ENCODE results near the gene CALCOCO2.
"Not testable (repeated sequence)": the region's sequence is repeated elsewhere in the genome, so short reads cannot be mapped to it uniquely, and the experiment has no call there.

The CALCOCO2 gene

GRCh38 chr17:48825446-48826381 lies 5.1 kb upstream of the CALCOCO2 start:
- DNase-seq = no peak

- DNase-seq = no peak
Observed at GRCh38 chr17:48831549-48831883, 681 bp downstream of the CALCOCO2 start.

GRCh38 chr17:48834973-48835372 lies 4.1 kb downstream of the CALCOCO2 start:
- DNase-seq = no peak

GRCh38 chr17:48835971-48836370 lies 5.1 kb downstream of the CALCOCO2 start:
- no peak for DNase-seq

- DNase-seq = not testable (repeated sequence)
Observed at GRCh38 chr17:48837458-48837857, 6.6 kb downstream of the CALCOCO2 start.

- DNase-seq = no peak
Observed at GRCh38 chr17:48840441-48840840, 9.6 kb downstream of the CALCOCO2 start.

- no peak for DNase-seq
Observed at GRCh38 chr17:48841395-48841831, 10.6 kb downstream of the CALCOCO2 start.

- no peak for DNase-seq
Observed at GRCh38 chr17:48842746-48843145, 11.9 kb downstream of the CALCOCO2 start.

GRCh38 chr17:48843187-48843900 lies 12.5 kb downstream of the CALCOCO2 start:
- DNase-seq = no peak

- no peak for DNase-seq
Observed at GRCh38 chr17:48850792-48851323, 20.0 kb downstream of the CALCOCO2 start.

GRCh38 chr17:48854774-48855476 lies 24.1 kb downstream of the CALCOCO2 start:
- no peak for DNase-seq

GRCh38 chr17:48856122-48856821 lies 25.4 kb downstream of the CALCOCO2 start:
- no peak for DNase-seq

- no peak for DNase-seq
Observed at GRCh38 chr17:48860034-48860433, 29.2 kb downstream of the CALCOCO2 start.

GRCh38 chr17:48860456-48860855 lies 29.6 kb downstream of the CALCOCO2 start:
- DNase-seq = no peak

- no peak for DNase-seq
Observed at GRCh38 chr17:48868916-48869500, 38.2 kb downstream of the CALCOCO2 start.

- no peak for DNase-seq
Observed at GRCh38 chr17:48869821-48870318, 39.0 kb downstream of the CALCOCO2 start.

GRCh38 chr17:48871035-48871550 lies 40.3 kb downstream of the CALCOCO2 start:
- DNase-seq = no peak

GRCh38 chr17:48871551-48872351 lies 40.9 kb downstream of the CALCOCO2 start:
- no peak for DNase-seq

- not testable (repeated sequence) for DNase-seq
Observed at GRCh38 chr17:48872409-48872808, 41.6 kb downstream of the CALCOCO2 start.

GRCh38 chr17:48873209-48873608 lies 42.4 kb downstream of the CALCOCO2 start:
- DNase-seq = no peak

Measured in NCI-H774 (cell line).